Measurements from ENCODE around the gene GALNT2.

GALNT2 gene

DNA sequence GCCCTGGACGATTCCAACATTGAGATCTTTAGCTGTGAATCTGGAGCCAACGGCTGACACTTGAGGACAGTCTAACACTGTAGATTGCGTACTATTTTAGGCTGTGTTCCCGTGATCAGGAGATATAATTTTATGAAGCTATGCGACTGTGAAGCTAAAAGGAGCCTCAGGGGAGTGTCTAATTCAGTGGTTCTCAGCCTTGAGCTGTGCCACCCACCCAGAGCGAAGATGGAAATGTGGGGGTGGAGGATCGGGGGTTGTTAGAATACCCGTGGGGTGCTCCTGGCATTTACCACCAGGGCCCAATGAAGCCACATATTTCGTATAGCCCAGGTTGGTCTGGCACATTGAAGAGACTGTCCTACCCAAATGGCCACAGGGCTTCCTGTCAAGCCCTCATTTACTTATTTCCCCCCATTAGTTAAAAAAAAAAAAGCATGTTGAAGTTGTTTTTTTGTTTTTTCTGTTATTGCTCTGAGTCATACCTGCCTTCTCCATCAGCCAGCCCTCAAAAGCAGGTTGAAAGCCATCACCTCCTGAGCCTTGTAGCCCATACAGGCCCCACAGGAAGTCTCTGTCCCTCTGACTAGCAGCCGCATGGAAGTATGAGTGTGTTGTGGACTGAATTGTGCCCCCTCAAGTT, 141.7 kb downstream of the GALNT2 start:
- no peak for DNase-seq (ENCODE audit: low read depth in 2 of 2)

DNA sequence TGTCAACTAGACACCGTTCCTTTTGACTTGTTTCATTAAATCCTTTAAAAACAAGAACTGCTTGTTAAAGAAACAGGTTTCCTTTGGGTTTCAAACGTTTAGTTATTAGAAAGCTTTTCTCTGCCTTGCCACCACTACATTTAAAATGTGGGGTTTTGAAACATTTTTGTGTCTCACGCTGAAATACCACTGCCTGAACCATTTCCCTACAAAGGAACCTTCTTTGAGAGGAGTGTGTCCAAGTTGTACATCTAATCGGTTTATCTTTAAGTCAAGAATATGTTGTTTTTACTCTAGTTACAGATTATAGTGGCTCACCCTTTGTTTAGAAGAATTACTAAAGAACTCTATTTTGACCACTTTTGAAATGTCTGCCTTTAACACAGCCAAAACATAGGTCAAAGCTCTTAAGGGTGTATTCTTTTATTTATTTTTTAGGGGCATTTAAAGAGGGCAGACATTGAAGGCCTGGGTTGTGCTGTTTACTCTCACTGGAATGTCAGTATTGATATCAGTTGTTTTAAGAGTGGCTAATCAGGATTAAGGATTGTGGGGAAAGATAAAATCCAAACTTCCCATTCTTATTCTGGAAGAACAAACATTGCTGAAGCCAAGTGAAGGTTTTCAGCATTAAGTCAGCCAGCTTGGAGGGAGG, 143.4 kb downstream of the GALNT2 start:
- DNase-seq (ENCODE audit: low read depth in 2 of 2): no peak

DNA sequence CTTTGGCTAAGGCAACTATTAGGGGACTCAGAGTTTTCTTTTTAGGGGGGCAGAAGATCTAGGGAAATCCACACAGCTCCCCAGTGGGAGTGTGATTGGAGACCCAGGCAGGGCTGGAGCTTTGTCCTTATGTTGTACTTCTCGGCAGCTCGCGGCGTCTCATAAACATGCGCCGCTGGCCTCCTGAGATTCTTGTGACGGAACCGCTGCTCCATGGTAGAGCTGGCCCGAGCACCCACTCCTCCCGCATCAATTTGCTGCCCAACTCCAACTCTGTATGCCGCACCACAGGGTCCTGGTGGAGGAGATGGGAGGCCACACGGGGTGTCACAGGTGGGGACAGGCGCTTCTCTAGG, 143.9 kb downstream of the GALNT2 start:
- no peak for DNase-seq (ENCODE audit: low read depth in 2 of 2)

DNA sequence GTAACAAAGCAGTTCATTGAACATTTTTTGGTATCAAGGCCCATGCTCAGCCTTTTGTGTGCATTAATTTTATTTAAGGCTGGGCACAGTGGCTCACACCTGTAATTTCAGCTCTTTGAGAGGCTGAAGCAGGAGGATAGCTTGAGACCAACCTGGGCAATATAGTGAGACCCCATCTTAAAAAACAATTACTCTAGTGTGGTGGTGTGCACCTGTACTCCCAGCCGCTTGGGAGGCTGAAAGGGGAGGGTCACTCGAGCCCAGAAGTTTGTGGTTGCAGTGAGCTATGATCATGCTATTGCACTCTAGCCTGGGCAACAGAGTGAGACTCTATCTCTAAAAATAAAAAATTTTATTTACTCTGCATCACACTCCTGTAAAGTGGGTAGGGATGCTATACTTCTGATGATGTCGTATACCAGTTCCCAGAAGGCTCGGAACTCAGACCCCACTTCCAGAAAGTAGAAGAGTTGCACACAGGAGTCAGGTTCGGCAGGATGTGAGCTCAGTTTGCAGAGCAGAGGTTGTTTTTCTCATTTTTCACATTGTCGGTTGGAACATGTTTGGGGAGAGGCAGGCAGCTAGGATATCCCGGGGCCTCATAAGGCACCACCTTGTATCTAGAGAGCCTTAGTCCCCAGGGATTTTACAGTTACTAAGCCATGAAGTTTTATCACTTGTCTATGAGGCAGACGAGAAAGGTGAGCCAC, 144.6 kb downstream of the GALNT2 start:
- DNase-seq (ENCODE audit: low read depth in 2 of 2): no peak

DNA sequence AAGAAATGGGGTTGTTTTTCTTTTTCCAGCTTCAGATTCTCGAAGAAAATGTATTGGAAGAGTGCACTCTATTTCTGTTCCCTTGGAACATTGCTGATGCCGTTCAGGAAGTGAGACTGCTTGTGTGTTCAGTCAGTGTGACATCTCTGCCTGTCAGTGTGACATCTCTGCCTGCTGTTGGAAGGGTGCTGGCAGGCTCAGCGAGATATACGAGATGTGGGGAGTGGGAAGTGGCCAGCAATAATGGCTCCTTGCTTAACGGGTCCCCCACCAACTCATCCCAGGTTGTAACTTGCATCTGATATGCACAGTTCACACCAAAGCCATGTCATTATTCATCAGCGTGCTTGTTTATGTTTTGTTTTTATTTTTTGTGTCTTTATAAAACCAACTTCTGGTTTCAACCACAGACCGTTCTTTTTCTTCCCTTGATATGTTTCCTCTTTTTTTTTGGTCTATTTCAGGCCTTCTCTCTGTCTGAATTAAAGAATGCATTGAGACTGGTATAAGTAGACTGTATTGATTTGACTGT, 145.4 kb downstream of the GALNT2 start:
- no peak for DNase-seq (ENCODE audit: low read depth in 2 of 2)

DNA sequence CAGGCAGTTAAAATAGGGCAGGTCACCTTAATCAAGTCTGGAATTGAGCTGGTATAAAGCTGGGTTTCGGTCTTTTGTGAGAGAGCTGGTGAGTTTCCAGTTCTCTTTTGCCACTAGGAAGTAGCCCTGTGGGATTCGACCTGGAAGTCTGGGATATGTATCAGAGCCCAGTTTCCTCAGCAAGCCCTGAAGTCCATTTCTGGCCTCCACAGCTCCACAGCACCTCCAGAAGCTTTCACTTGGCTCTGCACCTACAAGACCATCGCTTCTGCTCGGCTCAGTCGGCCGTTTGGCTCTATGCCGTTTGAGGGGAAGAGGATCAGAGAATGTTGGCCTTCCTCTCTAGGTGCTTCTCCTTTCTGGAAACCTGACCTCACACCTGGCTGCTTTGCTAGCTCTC, 148.0 kb downstream of the GALNT2 start:
- DNase-seq (ENCODE audit: low read depth in 2 of 2): no peak

DNA sequence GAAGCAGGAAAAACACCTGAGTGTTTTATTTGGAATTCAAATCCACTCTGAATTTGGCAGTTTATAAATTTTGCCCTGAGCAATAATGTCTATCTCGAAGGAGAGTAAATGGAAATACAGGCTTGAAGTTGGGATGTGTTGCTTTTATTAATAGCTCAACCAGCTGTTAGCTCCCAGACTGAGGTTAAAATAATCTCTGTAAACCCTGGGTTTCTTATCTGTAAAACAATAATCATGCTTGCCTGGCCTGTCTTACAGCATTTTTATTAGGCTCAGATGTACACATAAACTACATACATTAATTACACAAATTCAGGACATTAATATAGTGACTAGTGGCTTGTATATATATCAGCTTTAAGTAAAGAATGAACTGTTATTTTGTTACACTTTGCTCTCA, 148.5 kb downstream of the GALNT2 start:
- DNase-seq (ENCODE audit: low read depth in 2 of 2): no peak

DNA sequence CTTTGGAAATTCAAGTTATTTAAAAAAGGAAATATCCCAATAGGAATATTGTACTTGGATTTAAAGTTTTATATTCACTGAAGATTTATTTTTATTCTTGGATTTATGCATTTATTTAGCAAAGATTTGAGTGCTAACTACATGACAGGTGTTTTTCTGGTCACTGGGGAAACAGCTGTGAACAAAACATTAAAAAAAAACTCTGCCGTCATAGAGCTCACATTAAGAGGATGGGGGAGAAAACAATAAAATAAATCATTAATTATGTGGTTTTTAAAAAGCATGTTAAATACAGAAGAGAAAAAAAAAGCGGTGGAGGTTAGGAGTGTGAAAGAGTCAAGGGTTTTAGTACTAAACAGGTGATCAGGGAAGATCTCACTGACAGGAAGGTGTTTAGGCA, 149.9 kb downstream of the GALNT2 start:
- DNase-seq (ENCODE audit: low read depth in 2 of 2): no peak

DNA sequence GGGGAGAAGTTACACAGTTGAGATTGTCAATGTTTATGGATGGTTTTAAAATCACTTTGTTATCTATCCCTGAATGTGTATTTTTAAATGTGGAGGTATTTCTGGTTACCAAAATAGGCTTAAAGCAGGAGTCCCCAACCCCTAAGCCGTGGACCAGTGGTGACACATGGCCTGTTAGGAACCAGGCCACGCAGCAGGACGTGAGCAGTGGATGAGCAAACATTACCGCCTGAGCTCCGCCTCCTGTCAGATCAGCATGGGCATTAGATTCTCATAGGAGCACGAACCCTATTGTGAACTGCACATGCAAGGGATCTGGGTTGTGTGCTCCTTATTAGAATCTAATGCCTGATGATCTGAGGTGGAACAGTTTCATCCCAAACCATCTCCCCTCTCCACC, 151.6 kb downstream of the GALNT2 start:
- DNase-seq (ENCODE audit: low read depth in 2 of 2): no peak

DNA sequence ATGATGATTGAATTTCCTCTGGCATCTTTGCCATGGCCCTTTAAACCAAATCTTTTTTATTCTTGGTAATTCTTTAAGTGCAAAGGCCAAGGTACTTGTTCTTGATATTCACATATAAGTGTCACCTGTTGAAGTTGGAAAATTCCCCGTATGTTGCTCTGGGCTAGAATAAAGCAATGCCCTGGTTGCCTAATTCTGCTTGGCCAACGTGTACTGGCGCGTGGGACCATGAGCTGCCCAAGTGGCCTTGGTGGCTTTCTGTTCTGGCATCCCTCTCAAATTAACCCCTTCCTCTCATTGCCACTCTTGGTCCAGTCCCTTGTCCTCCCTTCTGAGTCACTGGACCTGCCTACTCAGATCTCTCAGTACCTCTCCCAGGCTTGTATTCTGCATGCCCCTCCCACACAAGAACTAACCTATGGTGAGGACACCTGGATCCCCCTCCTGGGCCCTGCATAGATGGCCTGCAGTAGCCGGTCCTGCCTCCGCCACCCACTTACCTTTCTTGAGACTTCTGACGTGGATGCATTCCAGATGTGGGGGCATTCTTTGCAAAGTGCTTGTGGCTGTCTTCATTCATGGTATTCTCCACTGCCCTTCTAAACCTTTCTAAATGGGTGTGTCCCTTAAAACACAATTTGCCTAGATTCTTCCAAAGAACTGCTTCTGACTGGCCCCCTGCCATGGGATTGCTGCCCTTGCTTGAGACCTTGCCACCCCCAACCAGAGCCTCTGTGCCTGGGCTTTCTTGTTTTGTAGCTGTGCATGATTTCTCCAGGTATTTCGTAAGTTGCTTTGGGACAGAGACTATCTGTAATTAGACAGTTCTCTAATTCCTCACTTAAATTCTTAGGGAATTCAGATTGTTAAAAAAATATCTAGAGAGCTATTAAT, 152.4 kb downstream of the GALNT2 start:
- DNase-seq (ENCODE audit: low read depth in 2 of 2): no peak

DNA sequence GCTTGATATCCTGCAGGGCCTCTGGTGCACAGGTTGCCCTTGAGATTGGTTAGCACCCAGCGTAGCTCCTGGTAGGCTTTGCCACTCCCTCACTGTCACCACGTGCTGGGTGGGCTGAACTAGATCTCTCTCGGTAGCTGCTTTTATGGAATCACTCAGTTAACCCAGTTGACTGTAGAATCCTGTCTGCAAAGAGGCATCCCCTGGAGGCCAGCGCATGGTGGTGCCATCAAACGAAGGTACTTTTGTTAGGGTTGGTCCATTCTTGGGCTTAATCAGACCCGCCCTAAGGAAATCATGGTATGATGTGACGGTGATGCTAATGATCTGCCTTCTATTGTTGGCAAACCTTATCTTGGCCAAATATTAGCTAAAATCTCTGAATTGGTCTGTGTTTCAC, 153.4 kb downstream of the GALNT2 start:
- no peak for DNase-seq (ENCODE audit: low read depth in 2 of 2)

DNA sequence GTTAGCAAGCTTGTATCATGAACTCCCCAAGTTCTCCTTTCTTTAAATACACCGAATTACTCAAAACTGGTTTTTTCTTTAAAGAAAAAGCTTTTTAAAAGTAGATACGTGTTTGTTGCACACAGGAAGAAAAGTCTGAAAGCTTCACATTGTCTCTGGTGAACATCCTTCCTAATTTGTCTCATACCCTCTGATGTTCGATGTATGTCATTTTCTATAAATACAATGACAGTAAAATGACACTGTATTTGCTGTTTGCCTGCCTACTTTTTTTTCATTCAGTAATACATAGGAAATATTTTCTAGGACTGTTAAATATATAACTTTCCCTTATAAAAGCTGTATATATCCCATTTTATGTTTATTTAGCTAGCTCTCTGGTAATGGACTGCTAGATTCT, 153.9 kb downstream of the GALNT2 start:
- DNase-seq (ENCODE audit: low read depth in 2 of 2): no peak

DNA sequence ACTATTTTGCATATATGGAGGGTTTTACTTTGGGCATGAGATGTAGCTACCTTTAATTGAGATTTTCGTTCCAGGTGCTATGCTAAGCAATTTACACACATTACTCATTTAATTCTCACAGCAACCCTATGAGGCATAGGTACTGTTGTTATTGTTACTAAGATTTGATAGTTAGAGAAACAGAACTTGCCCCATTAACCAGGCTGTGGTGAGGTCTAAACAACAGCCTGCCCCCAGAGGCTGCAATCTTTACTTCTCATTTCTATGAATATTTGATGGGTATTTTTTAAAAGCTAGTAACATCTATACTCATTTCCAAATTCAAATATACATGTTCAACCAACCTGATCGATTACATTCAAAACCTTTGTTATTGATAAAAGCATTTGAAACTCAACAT, 155.6 kb downstream of the GALNT2 start:
- DNase-seq (ENCODE audit: low read depth in 2 of 2): no peak

DNA sequence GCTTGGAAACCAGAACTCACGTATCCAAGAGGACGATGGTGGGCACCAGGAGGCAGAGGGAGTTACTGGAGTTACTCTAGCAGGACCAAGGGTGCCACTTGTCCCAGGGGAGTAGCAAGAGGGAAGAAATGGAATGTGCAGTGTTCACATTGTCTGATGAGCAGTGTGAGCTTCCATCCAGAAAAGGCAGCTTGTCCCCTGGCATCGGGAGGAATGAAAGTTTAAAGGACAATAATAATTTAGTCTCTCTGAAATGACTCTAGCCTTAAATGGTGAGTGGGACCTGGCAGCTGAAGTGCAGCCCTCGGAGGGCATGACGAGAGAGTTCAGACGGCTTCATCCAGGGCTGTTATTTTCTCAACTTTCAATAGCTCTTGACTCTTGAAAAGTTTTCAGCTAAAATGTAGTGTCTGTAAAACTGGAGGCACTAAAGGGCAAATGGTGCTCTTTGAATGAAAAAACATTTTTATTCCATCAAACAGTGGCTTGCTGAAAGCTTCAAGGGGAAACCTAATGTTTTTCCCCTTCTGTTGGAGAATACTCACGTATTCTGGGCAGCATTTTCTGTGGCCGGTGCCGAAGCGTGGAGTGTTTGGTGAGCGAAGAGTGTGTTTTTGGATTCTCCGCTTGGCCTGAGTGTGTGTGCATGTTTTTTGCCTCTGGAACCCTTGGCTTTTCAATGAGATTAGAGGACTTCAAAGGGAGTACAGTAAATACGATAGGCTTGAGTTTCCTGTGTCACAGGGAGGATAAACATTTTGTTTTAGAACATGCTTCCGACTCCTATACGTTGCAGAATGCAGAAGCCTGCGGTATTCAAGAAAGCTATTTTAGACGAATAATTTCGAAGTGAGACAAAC, 157.3 kb downstream of the GALNT2 start:
- DNase-seq (ENCODE audit: low read depth in 2 of 2): no peak

DNA sequence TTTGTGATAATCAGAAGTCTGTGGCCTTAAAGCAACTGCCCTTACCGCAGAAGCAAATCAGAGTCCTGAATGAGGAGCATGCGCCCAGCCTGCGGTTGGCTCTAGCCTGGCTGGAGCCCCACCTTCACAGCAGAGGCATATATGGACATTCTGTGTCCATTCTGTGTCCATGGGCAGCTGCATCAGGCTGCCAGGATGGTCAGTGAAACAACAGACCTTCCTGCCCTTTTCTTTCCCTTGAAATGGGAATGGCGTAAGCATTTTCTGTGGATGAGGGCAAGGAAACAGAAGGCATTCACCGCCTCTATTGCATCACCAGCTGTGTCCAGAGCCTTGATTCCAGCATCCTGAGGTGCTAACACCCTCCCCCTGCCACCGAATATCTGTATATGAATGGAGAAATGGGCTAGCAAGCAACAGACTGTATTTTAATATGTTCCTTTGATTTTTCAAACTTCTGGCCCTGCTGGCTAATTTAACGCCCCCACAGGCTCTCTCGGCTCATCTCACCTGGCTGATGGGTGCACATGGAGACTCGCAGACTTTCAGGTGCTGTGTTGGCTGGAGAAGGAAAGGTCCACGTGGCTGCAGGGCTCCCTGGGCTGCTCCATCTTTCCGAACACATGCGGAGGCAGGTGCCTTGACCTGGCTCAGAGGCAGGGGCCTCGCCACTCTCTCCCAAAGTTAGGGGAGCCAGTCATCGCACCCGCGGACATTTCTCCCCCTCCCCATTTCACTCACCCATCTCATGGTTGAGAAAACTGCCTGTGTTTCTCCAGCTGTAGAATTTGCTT, 159.2 kb downstream of the GALNT2 start:
- no peak for DNase-seq (ENCODE audit: low read depth in 2 of 2)

DNA sequence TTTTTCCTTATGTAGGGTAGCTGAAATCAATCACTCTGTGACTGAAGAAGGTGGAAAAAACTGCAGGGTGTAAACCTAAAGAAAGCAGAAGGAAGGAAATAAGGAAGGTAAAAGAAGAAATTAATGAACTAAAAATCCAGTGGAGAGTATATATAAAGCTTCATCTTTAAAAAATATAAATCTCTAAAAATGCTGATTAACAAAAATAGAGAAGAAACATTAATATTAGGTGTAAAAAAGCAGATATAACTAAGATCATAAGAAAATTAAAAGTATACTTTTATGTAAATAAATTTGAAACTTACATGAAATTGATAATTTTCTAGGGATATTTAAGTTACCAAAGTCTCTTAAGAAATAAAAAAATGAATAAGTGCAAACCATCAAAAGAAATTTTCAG, 159.8 kb downstream of the GALNT2 start:
- no peak for DNase-seq (ENCODE audit: low read depth in 2 of 2)

DNA sequence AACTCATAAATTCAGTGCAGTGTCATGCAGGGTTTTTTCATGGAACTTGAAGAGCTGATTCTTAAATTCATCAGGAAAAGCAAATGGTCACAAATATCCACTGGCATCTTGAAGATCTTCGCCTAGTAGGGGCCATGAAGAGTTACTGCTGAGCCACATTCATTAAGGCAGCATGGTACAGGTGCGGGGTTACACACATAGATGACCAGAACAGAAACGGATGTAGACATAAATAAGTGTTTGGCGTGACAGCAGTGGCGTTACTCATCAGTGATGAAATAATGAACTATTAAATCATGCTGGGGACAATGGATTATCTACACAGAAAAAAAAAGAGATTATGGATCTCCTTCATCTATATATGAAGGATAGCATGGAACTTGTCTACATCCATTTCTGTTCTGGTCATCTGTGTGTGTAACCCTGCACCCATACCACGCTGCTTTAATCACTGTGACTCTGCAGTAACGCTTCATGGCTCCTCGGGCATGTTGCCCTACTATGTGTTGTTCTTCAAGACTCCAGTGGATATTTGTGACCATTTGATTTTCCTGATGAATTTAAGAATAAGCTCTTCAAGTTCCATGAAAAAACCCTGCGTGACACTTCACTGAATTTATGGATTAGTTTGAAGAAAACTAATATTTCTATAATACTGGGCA, 161.3 kb downstream of the GALNT2 start:
- DNase-seq (ENCODE audit: low read depth in 2 of 2): no peak

DNA sequence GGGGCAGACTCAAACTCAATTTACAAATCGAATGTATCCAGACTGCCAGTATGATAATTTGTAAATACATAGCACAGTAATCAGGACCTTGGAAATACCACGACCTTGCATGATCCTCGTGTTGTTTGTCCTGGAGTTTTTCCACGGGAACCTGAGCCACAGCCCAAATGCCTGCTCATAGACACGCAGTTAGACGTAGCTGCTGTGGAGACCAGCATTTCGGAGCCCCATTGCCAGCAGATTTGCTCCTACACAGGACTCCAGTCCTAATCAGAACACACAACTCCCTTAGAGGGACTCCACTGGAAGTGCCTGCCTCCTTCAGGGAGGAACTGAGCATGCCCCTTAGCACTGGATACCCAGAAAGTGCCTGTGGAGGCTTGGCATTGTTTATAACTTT, 163.2 kb downstream of the GALNT2 start:
- no peak for DNase-seq (ENCODE audit: low read depth in 2 of 2)

DNA sequence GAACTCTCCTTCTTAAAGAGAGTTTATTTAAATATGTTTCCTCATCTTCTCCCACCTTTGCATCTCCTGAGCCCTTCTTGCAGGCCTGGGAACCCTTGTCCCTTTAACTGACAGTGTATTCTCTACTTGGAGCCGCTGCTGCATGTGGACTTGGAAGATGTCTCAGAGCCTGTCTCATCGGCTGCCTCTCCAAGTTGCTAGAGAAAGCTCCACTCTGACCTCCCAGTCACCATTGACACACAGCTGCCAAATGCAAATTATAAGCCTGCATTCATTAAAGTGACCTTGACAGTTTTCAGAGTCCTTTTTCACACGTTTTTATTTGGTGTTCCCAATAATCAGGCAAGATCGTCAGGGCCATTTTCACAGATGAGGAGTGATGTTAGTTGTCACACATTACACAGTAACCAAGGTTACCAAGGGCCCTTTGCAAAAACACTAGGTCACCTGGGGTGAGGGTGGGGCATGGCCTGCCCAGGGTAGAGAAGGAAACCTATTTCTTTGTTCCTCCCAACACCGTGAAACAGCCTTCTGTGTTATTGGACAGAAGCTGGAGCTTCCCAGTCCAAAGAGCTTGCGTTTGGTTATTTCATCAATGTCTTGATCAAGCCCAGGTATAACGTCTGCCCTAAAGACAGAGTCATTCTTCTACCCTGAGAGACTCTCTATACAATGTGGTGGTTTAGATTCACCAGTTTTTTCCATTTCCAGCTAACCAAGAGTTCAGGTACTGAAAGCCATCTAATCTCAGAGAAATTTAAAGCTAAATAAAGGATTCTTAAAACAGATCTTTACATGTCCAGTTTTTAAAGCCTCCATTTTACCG, 164.1 kb downstream of the GALNT2 start:
- no peak for DNase-seq (ENCODE audit: low read depth in 2 of 2)

Data from stimulated activated CD4-positive, alpha-beta T cell treated with anti-CD3 and anti-CD28 coated beads, Interleukin-1b, Interleukin-23, amount 100 ng/mL, for 1 hour (primary cell).